IMR-90 (cell line): Measurements from ENCODE around the gene SAMD11. TPM values are rescaled to one million over a fixed set of nuclear protein-coding genes. Genes with fewer than 3 reads are reported as not detected.

ENCODE experiments used
- ATAC-seq: fragments of 200-7000 bp; cut with Tn5 transposase; 2 replicates; pipeline ENCODE4 v1.9.1; 2020; ENCODE audit warnings: low read depth, mild to moderate bottlenecking, moderate library complexity
- BruUV-seq: library from RNA; stranded (reverse); fragments of 400-500 nt; replicated peaks from 2 replicates; lab custom pipeline; 2021; lab: Mats Ljungman, UMichigan
- CTCF ChIA-PET: fragments of 300-600 bp; formaldehyde crosslinking; extraction: SDS; loops from one replicate; lab custom pipeline; 2021; ENCODE audit warnings: antibody characterized with exemption; lab: Yijun Ruan, JAX
- POLR2A ChIA-PET: fragments of 300-600 bp; sonication (Branson Sonifier 250); formaldehyde crosslinking; loops from one replicate; lab custom pipeline; 2022; ENCODE audit warnings: antibody characterized with exemption; ENCODE audit not compliant: unreplicated experiment; lab: Charles Lee
- DNase-seq: peaks from one replicate; pipeline ENCODE4 v3.0.0; 2013
- H2AFZ ChIP-seq: replicated peaks from 2 replicates; pipeline ENCODE3; 2013; ENCODE audit warnings: low read length, mild to moderate bottlenecking; ENCODE audit not compliant: poor library complexity
- H2AK5ac ChIP-seq: 2 replicates; pipeline ENCODE4 v1.6.1; 2013; ENCODE audit warnings: low read depth, low read length, inconsistent platforms
- H2AK9ac ChIP-seq: replicated peaks from 2 replicates; pipeline ENCODE3; 2013; ENCODE audit warnings: mild to moderate bottlenecking, low read depth, low read length, moderate library complexity; ENCODE audit not compliant: poor library complexity
- H2BK120ac ChIP-seq: 2 replicates; pipeline ENCODE4 v1.6.1; 2013; ENCODE audit warnings: low read depth, low read length, inconsistent platforms
- H2BK15ac ChIP-seq: 3 replicates; pipeline ENCODE4 v1.6.1; 2013; ENCODE audit warnings: low read depth, low read length, inconsistent platforms
- H2BK20ac ChIP-seq: 2 replicates; pipeline ENCODE4 v1.6.1; 2013; ENCODE audit warnings: low read depth, mild to moderate bottlenecking, inconsistent platforms, low read length, moderate library complexity
- H2BK5ac ChIP-seq: 2 replicates; pipeline ENCODE4 v1.6.1; 2013; ENCODE audit warnings: mild to moderate bottlenecking, low read depth, low read length, inconsistent platforms; ENCODE audit not compliant: poor library complexity, severe bottlenecking
- H3K14ac ChIP-seq: replicated peaks from 2 replicates; pipeline ENCODE4 v1.6.1; 2013; ENCODE audit warnings: low read depth, low read length, inconsistent platforms
- H3K18ac ChIP-seq: 2 replicates; pipeline ENCODE4 v1.6.1; 2013; ENCODE audit warnings: low read depth, low read length, control low read depth
- H3K23ac ChIP-seq: 2 replicates; pipeline ENCODE4 v1.6.1; 2013; ENCODE audit warnings: low read depth, low read length, inconsistent platforms
- H3K27ac ChIP-seq: 2 replicates; pipeline ENCODE4 v1.5.1; 2013; ENCODE audit warnings: mild to moderate bottlenecking, control low read depth, low read length; ENCODE audit not compliant: insufficient read depth
- H3K27me3 ChIP-seq: 2 replicates; pipeline ENCODE4 v1.6.1; 2013; ENCODE audit warnings: low read length; ENCODE audit not compliant: control insufficient read depth, insufficient read depth
- H3K36me3 ChIP-seq: 2 replicates; pipeline ENCODE4 v1.6.1; 2013; ENCODE audit warnings: low read length, mixed read lengths; ENCODE audit not compliant: control insufficient read depth, insufficient read depth
- H3K4ac ChIP-seq: 2 replicates; pipeline ENCODE4 v1.6.1; 2013; ENCODE audit warnings: low read depth, low read length, inconsistent platforms
- H3K4me1 ChIP-seq: 2 replicates; pipeline ENCODE4 v1.6.1; 2013; ENCODE audit warnings: low read length, mixed read lengths; ENCODE audit not compliant: control insufficient read depth, insufficient read depth
- H3K4me2 ChIP-seq: 2 replicates; pipeline ENCODE4 v1.6.1; 2013; ENCODE audit warnings: low read depth, mild to moderate bottlenecking, control low read depth, low read length, moderate library complexity
- H3K4me3 ChIP-seq: 2 replicates; pipeline ENCODE4 v1.5.1; 2013; ENCODE audit warnings: low read depth, mild to moderate bottlenecking, control low read depth, low read length, moderate library complexity; ENCODE audit not compliant: insufficient read depth
- H3K56ac ChIP-seq: 2 replicates; pipeline ENCODE4 v1.6.1; 2013; ENCODE audit warnings: low read length, inconsistent platforms; ENCODE audit not compliant: insufficient read depth; ENCODE audit errors: extremely low read depth
- H3K79me1 ChIP-seq, 2 experiments: 2 replicates each; pipeline ENCODE4 v1.6.1; 2013; ENCODE audit warnings: low read length in 2 of 2, inconsistent platforms in 1 of 2, low read depth in 1 of 2
- H3K9ac ChIP-seq: 2 replicates; pipeline ENCODE4 v1.6.1; 2013; ENCODE audit warnings: low read depth, low read length, control low read depth
- H3K9me1 ChIP-seq: 2 replicates; pipeline ENCODE4 v1.6.1; 2013; ENCODE audit warnings: low read length, inconsistent platforms; ENCODE audit not compliant: insufficient read depth
- H3K9me3 ChIP-seq: 2 replicates; pipeline ENCODE4 v1.6.1; 2013; ENCODE audit warnings: low read length; ENCODE audit not compliant: control insufficient read depth, insufficient read depth
- H4K20me1 ChIP-seq: 2 replicates; pipeline ENCODE4 v1.6.1; 2013; ENCODE audit warnings: low read length, inconsistent platforms; ENCODE audit not compliant: insufficient read depth
- H4K5ac ChIP-seq: 2 replicates; pipeline ENCODE4 v1.6.1; 2013; ENCODE audit warnings: mild to moderate bottlenecking, low read depth, low read length, control low read depth
- H4K8ac ChIP-seq, 2 experiments: 2 replicates each; pipeline ENCODE4 v1.6.1; 2013; ENCODE audit warnings: low read depth in 2 of 2, low read length in 2 of 2, control low read depth in 1 of 2, inconsistent platforms in 1 of 2
- H4K91ac ChIP-seq: 2 replicates; pipeline ENCODE4 v1.6.1; 2013; ENCODE audit warnings: low read depth, low read length, inconsistent platforms; ENCODE audit not compliant: insufficient read depth
- BHLHE40 ChIP-seq: fragments of 150-350 bp; IDR thresholded peaks from 2 replicates; pipeline ENCODE4 v1.6.1; 2016; ENCODE audit warnings: mild to moderate bottlenecking, low read depth, low read length
- CEBPB ChIP-seq: IDR thresholded peaks from 2 replicates; pipeline ENCODE4 v1.6.1; 2012; ENCODE audit warnings: low read depth, low read length, improper control_type of control experiment
- MAZ ChIP-seq: IDR thresholded peaks from 2 replicates; pipeline ENCODE4 v1.6.1; 2012; ENCODE audit warnings: low read depth, mild to moderate bottlenecking, low read length, improper control_type of control experiment, moderate library complexity, borderline replicate concordance
- POLR2A ChIP-seq: IDR thresholded peaks from 2 replicates; pipeline ENCODE4 v1.6.1; 2012; ENCODE audit warnings: mild to moderate bottlenecking, low read depth, low read length
- RFX5 ChIP-seq: IDR thresholded peaks from 2 replicates; pipeline ENCODE4 v1.8.0; 2012; ENCODE audit warnings: low read depth, mild to moderate bottlenecking, low read length, moderate library complexity
- WGBS, 2 experiments: methylation state at CpG; one replicate each; pipeline versions ENCODE4 v1.1.5 to v1.1.7; 2013; ENCODE audit warnings: missing lambda C conversion rate in 2 of 2; ENCODE audit not compliant: insufficient read length in 1 of 2; ENCODE audit errors: extremely low coverage in 2 of 2; 5-methylcytosine and 5-hydroxymethylcytosine counted together
- dilution Hi-C: fragments of 300-500 bp; cut with HindIII; formaldehyde crosslinking; loops from one replicate; pipeline ENCODE4 v1.14.3; 2018; ENCODE audit warnings: low sequenced_read_pairs; ENCODE audit not compliant: unreplicated experiment
- in situ Hi-C: fragments of 300-500 bp; cut with MboI; formaldehyde crosslinking; loops from 3 replicates; pipeline ENCODE4 v1.14.3; 2019; ENCODE audit warnings: low sequenced_read_pairs, inconsistent platforms, mixed read lengths
- intact Hi-C: fragments of 100-400 bp; cut with micrococcal nuclease; formaldehyde crosslinking; loops from 2 replicates; pipeline ENCODE4 v1.10.0; 2022
- polyA plus RNA-seq, 3 experiments: library from polyadenylated mRNA; depleted of rRNA; stranded (reverse); fragments of >200 nt; gene quantifications; 2 replicates each; pipeline ENCODE4 v1.2.3, GENCODE V29; 2012; ENCODE audit warnings: low replicate concordance in 1 of 3
- total RNA-seq: library from RNA; depleted of rRNA; stranded (reverse); fragments of >200 nt; gene quantifications from 2 replicates; pipeline ENCODE4 v1.2.3, GENCODE V29; 2012

Gene SAMD11
- total and polyA plus RNA-seq, 2 of the 4 experiments (the other 2 are of a cell fraction) = 5.9 to 22.9 TPM

- Histone ChIP-seq H3K18ac (no peak overlapping the region), H3K27me3 (peaks cover 5% of the 10 kb centered on the region; the same call in 1 of the 2 replicates), H3K36me3 (no peaks in the 10 kb centered on the region), H4K91ac (no peak overlapping the region), H2AK5ac (no peak overlapping the region), H2BK20ac (no peak overlapping the region), H2BK5ac (no peak overlapping the region), H3K9me1 (no peaks in the 10 kb centered on the region), H4K20me1 (no peaks in the 10 kb centered on the region; the same call in 1 of the 2 replicates), H3K14ac (no peak overlapping the region), H3K56ac (no peak overlapping the region), H4K8ac (no peak overlapping the region), H3K4me1 (no peaks in the 10 kb centered on the region), H2AFZ (peak overlapping the region; percentile 14), H2BK120ac (no peak overlapping the region), H2AK9ac (no peak overlapping the region), H2BK15ac (no peak overlapping the region), H3K4me3 (no peak overlapping the region), H4K5ac (no peak overlapping the region), H3K9me3 (no peaks in the 10 kb centered on the region), H3K4me2 (no peak overlapping the region), H3K9ac (no peak overlapping the region), H3K27ac (no peak overlapping the region), H3K23ac (no peak overlapping the region), H3K79me1 (no peaks in the 10 kb centered on the region), H3K4ac (no peak overlapping the region)
- in situ Hi-C loops = no loop called here
- no TSS peak for BruUV-seq
- CTCF ChIA-PET = no interaction called here
- intact Hi-C loops = loop anchor here (5.0 kb wide), 1 partner anchor 249 kb away; the partner anchor contains the start of genes B3GALT6 and SDF4
- POLR2A ChIA-PET = no interaction called here
- DNase-seq (no peak), ATAC-seq (no peak)
- no peak for TF ChIP-seq CEBPB
- TF ChIP-seq BHLHE40 = no peak
- no peak; the same call in 1 of the 2 replicates for TF ChIP-seq POLR2A
- no peak for TF ChIP-seq MAZ
- no peak for TF ChIP-seq RFX5
- 90% methylated on average over 22 of the region's 43 CpGs; no CpG with 5 or more reads in 1 of the 2 experiments for WGBS, 2 experiments
- dilution Hi-C loops = no loop called here
Observed at GRCh38 chr1:982765-983436, 59.2 kb downstream of the SAMD11 start.
